SU-DHL-6 (cell line): Measurements from ENCODE around the gene TMC6.

Source experiments
- EZH2phosphoT487 ChIP-seq: fragments of 200-600 bp; sonication (generic), shearing (Covaris generic); conservative IDR thresholded peaks from 2 replicates; pipeline ENCODE4 v1.6.1; 2018; ENCODE audit warnings: mild to moderate bottlenecking, antibody characterized with exemption, low read length, moderate library complexity, mixed read lengths
- TF ChIP-seq, protein P1 (sequence below): fragments of 200-600 bp; sonication (generic); IDR thresholded peaks from one replicate; pipeline ENCODE4 v1.5.1; 2017; ENCODE audit warnings: antibody characterized with exemption, mild to moderate bottlenecking, low read length, moderate library complexity; ENCODE audit not compliant: insufficient read depth, poor library complexity, severe bottlenecking

DNA sequence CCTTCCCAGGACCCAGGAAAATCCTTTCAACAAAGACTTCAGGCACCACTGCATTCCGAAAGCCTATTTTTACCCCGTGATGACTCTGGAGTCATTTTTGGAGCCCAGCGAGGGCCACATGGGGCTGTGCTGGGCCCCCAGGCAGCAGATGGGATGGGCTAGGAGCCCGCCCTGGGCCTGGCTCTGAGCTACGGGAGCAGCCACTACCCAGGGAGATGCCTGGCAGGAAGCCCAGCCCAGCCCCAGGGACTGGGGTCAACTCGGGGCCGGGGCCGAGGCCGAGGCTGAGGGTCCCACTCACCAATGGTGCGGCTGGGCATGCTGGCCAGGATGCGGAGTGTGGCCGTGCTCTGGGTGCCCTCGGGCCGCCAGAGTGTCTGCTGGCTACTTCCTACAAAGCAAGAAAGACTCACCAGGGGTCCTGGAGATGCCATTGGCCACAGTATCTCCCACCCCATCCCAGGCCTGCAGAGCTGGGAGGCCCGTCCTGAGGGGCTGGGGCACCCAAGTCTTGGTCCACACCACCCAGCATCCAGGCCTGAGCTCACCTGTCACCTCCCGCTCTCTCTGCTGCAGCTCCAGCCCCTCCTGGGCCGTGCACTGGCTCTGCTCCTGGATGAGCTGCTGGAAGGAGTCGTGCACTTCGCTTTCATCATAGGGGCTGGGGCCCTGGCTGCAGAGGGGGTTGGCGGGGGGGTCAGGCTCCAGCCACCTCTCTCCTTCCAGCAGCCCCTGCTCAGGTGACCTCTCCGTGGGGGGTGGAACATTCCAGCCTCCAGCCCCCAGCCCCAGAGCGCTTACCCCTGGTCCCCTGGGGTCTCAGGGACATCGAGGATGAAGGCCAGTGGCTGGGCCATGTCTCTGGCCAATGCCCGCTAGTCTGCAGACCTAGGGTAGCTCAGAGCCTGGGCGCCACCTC is 2.3 kb downstream of the TMC6 start:
- TF ChIP-seq, protein P1, sequence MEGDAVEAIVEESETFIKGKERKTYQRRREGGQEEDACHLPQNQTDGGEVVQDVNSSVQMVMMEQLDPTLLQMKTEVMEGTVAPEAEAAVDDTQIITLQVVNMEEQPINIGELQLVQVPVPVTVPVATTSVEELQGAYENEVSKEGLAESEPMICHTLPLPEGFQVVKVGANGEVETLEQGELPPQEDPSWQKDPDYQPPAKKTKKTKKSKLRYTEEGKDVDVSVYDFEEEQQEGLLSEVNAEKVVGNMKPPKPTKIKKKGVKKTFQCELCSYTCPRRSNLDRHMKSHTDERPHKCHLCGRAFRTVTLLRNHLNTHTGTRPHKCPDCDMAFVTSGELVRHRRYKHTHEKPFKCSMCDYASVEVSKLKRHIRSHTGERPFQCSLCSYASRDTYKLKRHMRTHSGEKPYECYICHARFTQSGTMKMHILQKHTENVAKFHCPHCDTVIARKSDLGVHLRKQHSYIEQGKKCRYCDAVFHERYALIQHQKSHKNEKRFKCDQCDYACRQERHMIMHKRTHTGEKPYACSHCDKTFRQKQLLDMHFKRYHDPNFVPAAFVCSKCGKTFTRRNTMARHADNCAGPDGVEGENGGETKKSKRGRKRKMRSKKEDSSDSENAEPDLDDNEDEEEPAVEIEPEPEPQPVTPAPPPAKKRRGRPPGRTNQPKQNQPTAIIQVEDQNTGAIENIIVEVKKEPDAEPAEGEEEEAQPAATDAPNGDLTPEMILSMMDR = no peak
- no peak for TF ChIP-seq EZH2phosphoT487
